ENCODE measurements around the gene ABR. TPM values are rescaled to one million over a fixed set of nuclear protein-coding genes. Genes with fewer than 3 reads are reported as not detected.
"Not testable (repeated sequence)": the region's sequence is repeated elsewhere in the genome, so short reads cannot be mapped to it uniquely, and the experiment has no call there.

The ABR gene
- polyA plus RNA-seq, 1 donor: 29.8 TPM

DNA sequence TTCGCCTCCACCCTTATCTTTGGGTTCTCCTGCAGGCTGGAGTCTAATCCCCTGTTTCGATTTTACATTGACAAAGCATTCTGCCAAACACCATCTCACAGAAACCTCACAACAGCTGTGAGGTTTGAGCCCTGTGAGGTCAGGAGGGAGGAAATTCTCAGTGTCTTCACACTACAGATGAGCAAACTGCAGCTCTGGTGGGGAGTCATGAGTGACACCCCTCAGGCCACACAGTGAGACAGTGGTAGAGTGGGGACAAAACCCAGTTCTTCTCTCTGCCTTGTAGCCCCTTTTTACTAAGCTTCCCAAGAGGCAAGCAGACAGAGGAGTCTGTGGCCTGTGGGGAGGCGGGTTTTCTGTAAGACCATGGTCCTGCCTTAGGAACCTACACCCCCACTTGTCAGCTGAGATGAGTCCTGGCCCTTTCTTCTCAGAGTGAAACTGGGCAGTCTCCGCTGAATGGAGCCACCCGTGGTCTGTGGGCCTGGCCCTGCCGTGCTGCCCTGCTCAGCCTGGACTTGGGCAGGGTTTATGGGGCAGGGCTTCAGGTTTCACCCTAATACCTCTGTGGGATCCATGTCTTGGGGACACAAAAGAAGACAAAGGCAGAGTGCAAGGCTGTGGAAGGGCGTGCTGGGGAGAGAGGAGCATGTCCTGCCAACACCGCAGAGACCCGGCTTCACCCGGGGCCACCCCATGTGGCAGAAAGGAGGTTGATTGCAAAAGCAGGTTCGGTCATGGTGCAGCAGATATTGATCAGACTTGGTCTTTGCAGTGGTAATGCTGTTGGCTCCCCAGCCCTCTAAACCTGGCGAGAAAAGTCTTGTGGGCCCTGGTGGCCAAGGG lies 59.0 kb downstream of the ABR start:
- no peak for DNase-seq (ENCODE audit: low read depth)

DNA sequence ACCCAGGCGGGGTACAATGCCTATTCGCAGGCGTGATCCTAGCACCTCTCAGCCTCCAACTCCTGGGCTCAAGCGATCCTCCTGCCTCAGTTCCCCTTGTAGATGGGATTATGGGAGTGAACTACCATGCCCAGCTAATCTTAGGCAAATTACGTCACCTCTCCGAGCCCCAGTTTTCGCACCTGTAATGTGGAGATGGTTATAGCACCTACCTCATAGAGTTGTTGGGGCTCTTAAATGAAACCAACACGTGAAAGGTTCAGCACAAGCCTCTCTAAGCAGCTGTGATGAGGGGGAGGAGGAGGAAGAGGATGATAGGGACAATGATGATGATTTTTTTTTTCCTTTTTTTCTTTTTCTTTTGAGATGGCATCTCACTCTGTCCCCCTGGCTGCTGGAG lies 59.9 kb downstream of the ABR start:
- DNase-seq (ENCODE audit: low read depth): no peak

DNA sequence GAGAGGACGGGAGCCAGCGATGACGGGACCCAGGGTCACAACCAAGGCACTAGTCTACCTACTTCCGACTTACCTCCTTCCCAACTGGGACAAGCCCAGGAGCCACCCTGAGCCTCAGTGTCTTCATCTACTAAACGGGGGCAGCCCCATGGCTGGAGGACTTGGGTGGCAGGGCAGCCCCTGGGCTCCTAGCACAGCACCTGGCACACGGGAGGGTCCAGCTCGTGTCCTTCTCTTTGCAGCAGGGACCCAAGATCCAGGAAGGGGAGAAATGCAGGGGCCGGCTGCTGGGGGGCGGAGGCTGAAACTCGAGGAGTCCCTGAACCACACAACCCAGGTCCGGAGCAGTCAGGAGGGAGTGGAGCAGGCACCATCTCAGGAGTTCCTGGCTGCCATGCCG lies 63.2 kb downstream of the ABR start:
- no peak for DNase-seq (ENCODE audit: low read depth)

DNA sequence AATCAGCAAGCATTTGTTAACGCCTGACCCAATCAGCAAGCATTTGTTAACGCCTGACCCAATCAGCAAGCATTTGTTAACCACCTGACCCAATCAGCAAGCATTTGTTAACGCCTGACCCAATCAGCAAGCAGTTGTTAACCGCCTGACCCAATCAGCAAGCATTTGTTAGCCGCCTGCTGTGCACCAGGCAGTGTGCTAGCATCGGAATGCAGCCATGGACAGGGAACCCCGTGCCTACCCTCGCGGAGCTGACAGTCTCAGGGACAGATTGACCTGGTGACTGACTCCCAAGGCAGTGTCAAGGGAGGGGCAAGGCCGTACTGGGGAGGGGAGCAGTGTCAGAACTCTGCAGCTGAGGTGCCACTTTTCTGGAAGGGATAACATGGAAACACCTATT lies 66.9 kb downstream of the ABR start:
- no peak for DNase-seq (ENCODE audit: low read depth)

DNA sequence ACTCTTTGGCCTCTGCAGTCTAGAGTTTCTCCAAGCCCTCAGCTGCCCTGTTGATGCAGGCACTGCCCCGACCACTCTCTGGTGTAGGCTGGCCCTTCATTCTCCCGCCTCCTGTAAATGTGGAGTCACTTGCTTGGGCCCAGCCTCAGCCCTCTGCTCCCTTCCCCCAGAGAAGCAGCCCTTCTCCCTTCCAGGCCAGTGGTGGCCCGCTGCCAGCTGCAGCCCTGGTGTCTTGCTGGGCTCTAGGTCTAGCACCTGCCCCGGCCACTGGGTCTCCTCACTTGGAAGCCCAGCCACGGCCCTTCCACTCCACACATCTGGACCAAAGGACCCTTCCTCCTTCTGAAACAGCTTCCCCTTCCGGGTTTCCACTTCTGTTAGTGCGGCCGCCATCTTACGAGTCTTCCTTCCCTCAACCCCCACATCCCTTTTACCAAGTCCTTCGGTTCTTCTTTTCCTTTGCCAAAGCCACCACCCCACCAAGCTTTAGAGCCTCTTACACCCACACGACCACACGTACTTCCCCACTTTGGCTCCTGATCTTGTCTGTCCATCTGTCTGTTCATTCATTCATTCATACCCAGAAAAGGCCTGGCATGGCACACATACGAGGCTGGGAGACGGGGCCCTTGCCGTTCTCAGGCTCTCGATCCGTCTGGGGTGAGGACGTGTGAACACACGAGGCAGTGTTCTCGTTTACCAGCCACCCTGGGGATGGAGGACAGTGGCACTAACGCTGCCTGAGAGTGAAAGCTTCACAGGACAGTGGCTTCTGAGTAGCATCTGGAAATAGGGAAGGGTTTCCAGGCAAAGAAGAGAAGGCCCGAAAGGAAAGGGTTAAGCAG lies 68.0 kb downstream of the ABR start:
- no peak for DNase-seq (ENCODE audit: low read depth)

DNA sequence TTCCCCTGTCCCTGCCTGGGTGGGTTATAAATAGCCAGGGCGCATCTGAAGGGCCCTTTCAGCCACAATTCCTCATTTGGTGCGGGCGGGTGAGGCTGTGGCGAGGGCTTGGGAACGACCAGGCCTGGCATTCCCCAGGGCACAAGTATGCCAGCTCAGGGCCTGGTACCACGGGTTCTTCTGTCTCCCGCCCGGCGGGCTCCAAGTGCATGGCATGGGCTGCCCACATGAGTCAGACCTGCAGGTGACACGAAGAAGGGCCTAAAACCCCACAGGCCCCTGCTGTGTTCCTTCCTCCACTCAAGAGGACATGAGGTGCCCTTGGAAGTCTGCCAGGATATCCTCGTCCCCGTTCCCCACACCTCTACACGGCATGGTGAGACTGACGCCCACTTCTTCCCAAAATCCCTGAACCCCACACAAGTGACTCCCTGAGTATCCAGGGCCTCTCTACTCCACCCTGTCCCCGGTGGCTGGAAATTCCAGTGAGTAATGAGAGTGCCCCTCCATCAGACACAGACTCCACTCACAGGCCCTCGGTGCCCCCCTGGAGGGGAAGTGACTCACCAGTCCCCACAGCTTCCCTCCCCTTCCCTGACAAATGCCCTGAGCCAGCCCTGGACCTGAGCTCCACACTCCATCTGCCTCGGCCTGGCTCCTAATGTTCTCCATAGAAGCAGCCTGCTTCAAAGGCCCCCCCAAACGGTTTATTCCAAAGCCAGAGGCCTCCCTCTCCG lies 68.8 kb downstream of the ABR start:
- no peak for DNase-seq (ENCODE audit: low read depth)

DNA sequence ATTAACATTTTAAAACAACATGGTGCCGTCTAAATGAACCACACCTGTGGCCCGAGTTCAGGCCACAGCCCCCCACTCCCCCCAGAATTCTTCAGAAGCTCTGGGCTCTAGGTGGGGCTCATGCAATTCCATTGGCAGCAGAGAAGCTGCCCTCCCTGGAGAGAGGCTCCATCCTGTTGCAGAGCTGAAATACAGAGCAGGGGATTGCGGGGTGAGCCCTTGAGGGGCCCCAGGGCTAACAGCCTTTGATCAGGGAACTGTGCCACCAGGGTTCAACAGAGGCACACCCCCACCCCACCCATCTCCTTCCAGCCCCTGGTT lies 69.3 kb downstream of the ABR start:
- no peak for DNase-seq (ENCODE audit: low read depth)

DNA sequence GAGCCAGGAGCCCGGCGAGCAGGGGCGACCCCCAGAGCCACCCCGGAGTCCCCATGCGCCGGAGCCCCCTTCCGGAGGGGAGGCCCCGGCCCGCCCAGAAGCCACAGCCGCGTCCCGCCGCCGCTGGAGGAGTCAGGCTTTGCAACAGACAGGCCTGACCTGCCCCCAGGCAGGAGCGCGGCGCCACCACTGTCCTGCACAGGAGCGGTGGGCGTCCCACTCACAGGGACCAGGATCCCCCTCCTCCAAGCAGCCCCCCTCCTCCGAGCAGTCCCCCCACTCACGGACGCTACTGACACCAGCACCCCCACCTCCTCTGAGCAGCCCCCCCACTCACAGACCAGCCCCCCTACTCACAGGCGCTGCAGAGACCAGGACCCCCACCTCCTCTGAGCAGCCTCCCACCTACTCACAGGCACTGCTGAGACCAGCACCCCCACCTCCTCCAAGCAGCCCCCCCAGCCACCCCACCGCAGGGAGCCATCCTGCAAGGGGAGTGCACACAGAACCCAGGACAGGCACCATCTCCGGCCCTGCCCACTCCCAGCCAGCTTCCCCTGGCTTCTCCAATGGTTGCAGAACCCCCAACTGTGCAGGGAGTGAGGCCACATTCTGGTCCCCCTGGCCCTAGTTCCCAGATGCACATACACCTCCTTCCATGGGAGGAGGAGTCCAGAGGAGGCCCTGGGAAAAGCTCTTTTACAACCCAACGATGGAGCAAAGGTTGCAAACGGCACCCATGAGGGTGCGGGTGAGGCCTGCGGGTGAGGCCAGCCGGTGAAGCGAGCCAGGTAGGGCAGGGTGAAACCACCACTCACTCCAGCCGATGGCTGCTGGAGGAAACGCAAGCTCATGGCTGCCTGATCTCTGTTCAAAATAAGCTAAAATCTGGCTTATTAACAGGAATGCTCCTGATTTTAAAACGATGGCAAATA lies 69.9 kb downstream of the ABR start:
- DNase-seq (ENCODE audit: low read depth): no peak

DNA sequence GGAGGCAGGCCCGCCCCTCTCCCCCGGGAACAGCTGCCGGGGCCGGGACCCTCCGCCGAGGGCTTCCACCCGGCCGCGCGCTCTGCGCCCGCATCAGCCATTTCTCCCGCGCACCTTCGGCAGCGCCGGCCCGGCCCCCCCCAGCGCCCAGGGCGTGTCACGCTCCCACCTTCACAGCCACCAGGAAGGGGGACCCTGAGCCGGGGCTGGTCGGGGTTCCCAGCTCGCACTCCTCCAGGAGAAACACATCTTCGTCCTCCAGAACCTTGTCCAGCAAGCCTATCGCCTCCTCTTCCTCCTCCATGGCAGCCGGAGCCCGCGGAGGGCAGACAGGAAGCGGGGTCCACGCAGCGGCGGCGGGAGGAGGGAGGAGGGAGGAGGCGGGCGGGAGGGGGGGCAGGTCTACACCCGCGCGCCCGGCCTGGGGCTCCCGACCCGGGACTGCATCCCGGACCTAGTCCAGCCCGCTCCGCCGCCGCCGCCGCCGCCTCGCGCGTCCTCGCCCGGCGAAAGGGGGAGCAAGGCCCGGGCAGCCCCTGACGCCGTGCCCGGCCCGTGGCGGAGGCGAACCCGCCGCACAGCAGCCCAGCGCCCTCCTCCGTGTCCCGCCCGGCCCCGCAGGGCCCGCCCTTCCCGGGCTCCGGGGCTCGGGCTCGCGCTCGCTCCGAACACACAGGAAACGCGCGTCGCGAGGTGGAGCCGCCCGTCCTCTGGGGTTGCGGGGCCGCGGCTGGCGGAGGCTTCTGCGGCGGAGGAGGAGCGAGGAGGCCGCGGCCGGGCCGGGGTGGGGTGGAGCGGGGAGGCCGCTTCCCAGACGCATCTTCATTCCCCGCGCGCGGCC lies 70.8 kb downstream of the ABR start:
- no peak for DNase-seq (ENCODE audit: low read depth)

DNA sequence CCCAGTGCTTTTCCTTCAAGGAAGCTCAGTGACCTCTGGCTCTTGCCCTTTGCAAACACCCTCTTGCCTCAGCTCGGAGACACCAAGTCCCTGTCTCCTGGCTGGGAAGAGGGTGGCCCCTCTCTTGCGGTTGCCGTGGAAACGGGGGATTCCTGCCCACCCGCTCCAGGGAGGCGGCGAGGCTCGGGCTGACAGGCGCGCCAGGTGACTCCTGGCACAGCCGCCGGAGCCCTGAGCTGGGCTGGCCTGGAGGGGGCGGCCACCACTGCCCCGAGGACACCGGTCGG lies 71.4 kb downstream of the ABR start:
- no peak for DNase-seq (ENCODE audit: low read depth)

DNA sequence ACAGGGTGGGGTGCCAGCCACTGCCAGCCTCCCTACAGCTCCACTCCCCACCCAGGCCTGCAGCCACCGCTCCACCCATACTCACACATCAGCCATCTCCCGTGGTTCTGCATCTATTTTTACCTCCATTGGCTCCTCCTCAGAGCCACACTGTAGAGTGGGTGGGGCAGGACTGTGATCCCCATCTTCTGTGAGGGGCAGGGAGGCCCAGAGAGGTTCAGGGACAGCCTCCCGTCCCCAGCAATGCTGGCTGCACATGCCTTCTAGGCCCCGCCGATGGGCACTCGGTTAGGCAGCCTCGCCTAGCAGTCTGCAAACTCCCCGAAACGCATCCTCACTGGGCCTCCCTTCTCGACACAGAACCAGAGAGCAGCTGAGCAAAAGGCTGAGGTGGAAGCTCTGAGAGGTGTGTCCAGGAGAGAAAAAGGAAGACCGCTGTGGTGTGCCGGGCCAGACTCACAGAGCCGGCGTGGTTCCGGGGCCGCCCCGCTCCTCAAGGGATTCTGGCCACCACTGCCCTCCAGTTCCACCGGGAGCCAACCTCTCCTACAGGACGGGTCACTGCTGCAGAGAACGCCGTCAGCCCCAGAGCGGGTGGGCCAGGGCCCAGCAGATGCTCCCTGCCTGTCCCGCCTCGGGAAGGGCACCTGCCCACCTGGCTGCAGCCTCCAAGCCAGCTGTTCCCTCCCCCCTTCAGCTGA lies 71.9 kb downstream of the ABR start:
- no peak for DNase-seq (ENCODE audit: low read depth)

DNA sequence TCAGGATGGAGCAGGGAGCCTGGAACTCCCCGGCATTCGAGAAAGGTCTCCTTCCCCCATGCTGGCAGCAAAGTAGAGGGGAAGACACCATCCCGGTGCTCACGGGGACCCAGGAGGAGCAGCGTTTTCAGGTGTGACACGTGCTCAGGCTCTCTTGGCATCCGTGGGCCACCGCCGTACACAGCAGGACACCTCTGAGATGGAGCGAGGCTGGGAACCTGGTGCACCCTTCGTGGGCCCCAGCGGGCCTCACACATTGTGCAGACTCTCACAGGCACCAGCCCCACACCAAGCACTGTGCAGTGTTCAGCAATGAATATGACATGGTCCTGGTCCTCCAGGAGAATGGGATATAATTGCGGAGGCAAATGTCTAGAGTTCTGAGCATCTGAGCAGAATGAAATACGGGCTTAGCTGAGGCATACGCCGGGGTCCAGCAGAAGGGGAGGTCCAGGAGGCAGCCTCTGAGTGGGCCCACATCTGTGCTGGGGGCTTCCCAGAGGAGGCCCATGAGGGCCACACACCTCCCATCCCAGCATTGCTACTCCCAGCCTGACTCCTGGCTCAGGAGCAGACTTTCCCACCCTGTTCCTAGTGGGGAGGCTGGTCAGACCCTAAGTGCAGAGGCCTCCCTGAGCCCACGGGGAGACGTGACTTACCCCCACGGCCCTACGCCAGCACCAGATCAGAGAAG lies 72.6 kb downstream of the ABR start:
- DNase-seq (ENCODE audit: low read depth): no peak

DNA sequence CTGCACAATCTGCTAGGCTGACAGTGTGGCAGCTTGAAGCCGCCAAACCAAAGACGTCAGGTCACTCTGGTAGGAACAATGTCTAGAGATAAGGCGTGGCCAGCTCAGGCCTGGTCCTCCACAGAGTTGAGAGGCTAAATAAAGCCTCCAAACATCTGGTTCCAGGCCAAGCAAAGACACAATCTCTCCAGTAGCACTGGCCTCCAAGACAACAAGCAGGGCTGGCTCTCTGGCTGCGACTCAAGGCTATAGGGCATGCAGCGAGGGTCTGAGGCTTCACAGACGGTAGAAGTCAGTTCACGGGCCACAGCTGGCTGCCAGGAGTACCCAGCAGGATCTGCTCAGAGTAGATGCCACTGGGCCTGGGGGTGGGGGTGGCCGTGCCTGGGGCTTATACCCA lies 75.6 kb downstream of the ABR start:
- DNase-seq (ENCODE audit: low read depth): no peak

DNA sequence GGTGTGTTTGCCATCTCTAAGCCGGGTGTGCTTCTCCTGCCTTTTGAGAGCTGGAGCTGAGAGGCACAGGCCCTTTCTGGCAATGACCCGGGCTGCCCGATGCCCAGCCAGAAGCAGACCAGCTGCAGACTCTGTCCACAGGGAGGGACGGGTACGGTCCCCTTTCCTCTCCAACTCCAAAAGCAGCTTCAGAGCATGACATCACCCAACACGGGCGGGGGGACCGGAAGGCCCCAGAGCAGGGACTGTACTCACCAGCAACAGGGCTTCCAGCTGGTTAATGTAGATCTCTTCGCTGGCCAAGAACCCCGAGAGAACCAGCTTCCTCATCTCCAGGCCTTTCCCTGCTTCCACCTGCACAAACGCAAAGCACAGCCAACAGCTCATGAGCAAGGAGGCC lies 79.4 kb downstream of the ABR start:
- DNase-seq (ENCODE audit: low read depth): no peak

DNA sequence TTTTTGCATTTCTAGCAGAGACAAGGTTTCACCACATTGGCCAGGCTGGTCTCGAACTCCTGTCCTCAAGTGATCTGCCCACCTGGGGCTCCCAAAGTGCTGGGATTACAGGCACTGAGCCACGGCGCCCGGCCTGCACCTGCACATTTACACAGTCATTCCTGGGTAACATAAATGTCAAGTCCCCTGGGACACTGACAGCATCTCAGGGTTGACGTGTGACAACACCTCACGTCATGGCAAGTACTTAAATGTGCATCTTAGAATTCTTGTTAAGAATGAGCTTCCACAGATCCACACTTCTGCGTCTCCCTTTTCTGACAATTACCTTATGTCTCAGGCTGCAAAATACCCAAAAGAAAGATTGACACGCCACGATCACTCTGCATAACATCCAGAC lies 80.5 kb downstream of the ABR start:
- no peak for DNase-seq (ENCODE audit: low read depth)

DNA sequence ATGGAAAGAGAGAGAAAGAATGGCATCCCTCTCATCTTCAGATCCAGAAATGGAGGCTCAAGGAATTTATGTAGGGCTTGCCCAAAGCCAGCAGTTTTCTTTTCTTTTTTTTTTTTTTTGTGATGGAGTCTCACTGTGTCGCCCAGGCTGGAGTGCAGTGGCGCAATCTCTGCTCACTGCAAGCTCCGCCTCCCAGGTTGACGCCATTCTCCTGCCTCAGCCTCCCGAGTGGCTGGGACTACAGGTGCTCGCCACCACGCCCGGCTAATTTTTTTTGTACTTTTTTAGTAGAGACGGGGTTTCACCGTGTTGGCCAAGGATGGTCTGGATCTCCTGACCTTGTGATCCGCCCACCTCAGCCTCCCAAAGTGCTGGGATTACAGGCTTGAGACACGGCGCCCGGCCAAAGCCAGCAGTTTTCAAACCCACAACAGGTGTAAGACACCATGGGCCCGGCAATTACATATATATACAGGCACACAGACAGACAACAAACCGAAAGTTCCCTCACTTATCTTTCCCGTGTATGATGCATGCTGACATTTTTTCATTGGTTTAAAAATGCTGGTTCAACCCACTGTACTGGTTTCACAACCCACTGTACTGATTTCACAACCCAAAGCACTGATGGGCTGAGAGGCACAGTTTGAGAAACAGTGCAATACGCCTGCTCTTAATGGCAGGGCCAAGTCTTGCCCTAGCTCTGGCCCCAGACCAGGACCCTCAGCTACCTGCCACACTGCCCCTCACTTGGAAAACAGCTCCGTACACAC lies 81.6 kb downstream of the ABR start:
- DNase-seq (ENCODE audit: low read depth): not testable (repeated sequence)

DNA sequence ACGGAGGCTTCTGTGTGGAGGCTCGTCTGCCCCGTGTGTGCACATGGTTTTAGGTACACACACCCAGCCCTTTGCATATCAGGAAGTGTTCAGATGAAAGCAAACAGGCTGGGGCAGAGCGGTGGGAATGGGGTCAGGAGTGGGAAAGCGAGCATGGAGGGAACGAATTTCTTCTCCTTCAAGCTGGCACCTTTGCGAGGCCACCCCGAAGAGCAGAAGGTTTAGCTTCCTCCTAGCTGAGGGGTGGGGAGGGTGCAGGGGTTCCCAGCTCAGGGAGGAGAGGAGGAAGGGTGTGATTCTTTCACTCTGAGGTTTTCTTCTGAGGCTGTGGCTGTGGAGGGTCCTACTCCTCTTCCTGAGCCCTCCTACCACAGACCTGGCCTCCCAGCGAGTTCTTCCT lies 83.6 kb downstream of the ABR start:
- DNase-seq (ENCODE audit: low read depth): no peak

DNA sequence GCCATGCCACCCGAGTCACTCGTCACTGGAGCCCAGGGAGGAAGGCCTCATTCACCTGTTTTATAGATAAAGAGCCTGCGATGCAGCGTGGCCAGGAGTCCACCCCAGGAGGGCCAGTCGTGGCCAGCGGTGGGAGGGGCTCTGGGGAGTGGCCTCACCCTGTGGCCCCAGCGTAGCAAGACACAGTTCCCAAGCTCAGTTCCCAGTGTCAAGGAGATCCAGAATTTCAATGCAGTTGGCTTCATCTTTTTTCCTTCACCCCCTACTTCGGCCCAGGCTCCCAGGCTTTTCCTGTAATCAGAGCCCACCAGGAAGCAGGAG lies 84.0 kb downstream of the ABR start:
- no peak for DNase-seq (ENCODE audit: low read depth)

Measured in forelimb muscle (tissue), 1 donor.